ENCODE results near the gene MUC22. TPM values are rescaled to one million over a fixed set of nuclear protein-coding genes. Genes with fewer than 3 reads are reported as not detected.

Gene MUC22
- total and polyA plus RNA-seq, 4 donors: not detected

DNA sequence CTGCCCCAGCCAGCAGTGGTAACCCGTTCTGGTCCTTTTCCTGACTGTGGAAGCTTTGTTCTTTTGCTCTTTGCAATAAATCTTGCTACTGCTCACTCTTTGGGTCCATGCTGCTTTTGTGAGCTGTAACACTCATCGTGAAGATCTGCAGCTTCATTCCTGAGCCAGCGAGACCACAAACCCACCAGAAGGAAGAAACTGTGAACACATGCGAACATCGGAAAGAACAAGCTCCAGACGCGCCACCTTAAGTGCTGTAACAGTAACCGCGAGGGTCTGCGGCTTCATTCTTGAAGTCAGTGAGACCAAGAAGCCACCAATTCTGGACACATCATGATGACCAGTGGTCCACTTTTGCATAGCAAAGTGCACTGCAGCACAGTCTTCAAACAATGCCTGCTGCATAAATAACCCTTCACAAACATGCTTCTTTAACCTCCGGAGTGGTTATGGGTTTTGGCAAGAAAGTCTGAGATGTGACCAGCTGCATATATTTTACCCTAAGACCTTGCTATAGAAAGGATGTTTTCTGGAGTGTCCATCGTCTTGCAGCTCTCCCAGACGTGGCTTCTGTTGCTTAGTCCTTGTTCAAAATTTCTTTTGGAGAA, 8.9 kb upstream of the MUC22 start:
- DNase-seq (ENCODE audit: low spot score): no peak
- no peaks in the 10 kb centered on the region for H3K36me3 ChIP-seq (ENCODE audit: control insufficient read depth in 4 of 4, insufficient read depth in 3 of 4, low read depth in 1 of 4, low read length in 3 of 4)
- H3K27me3 ChIP-seq (ENCODE audit: control insufficient read depth in 4 of 4, insufficient read depth in 4 of 4, low read length in 3 of 4): no peaks in the 10 kb centered on the region
- no peaks in the 10 kb centered on the region for H3K9me3 ChIP-seq (ENCODE audit: control insufficient read depth in 4 of 4, low read length in 3 of 4)
- H3K4me3 ChIP-seq (ENCODE audit: low read depth in 1 of 3, low read length in 3 of 3): no peak overlapping the region
- H3K9ac ChIP-seq (ENCODE audit: low read depth in 1 of 2, low read length in 2 of 2): no peak overlapping the region
- no peak overlapping the region for H3K27ac ChIP-seq (ENCODE audit: low read depth in 1 of 2, low read length in 2 of 2)
- TF ChIP-seq, protein P1, sequence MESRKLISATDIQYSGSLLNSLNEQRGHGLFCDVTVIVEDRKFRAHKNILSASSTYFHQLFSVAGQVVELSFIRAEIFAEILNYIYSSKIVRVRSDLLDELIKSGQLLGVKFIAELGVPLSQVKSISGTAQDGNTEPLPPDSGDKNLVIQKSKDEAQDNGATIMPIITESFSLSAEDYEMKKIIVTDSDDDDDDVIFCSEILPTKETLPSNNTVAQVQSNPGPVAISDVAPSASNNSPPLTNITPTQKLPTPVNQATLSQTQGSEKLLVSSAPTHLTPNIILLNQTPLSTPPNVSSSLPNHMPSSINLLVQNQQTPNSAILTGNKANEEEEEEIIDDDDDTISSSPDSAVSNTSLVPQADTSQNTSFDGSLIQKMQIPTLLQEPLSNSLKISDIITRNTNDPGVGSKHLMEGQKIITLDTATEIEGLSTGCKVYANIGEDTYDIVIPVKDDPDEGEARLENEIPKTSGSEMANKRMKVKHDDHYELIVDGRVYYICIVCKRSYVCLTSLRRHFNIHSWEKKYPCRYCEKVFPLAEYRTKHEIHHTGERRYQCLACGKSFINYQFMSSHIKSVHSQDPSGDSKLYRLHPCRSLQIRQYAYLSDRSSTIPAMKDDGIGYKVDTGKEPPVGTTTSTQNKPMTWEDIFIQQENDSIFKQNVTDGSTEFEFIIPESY (IDR thresholded peaks at IDR 0.05): no peak
- TF ChIP-seq, protein P2, sequence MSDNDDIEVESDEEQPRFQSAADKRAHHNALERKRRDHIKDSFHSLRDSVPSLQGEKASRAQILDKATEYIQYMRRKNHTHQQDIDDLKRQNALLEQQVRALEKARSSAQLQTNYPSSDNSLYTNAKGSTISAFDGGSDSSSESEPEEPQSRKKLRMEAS (IDR thresholded peaks at IDR 0.05): no peak
- TF ChIP-seq, protein P3, sequence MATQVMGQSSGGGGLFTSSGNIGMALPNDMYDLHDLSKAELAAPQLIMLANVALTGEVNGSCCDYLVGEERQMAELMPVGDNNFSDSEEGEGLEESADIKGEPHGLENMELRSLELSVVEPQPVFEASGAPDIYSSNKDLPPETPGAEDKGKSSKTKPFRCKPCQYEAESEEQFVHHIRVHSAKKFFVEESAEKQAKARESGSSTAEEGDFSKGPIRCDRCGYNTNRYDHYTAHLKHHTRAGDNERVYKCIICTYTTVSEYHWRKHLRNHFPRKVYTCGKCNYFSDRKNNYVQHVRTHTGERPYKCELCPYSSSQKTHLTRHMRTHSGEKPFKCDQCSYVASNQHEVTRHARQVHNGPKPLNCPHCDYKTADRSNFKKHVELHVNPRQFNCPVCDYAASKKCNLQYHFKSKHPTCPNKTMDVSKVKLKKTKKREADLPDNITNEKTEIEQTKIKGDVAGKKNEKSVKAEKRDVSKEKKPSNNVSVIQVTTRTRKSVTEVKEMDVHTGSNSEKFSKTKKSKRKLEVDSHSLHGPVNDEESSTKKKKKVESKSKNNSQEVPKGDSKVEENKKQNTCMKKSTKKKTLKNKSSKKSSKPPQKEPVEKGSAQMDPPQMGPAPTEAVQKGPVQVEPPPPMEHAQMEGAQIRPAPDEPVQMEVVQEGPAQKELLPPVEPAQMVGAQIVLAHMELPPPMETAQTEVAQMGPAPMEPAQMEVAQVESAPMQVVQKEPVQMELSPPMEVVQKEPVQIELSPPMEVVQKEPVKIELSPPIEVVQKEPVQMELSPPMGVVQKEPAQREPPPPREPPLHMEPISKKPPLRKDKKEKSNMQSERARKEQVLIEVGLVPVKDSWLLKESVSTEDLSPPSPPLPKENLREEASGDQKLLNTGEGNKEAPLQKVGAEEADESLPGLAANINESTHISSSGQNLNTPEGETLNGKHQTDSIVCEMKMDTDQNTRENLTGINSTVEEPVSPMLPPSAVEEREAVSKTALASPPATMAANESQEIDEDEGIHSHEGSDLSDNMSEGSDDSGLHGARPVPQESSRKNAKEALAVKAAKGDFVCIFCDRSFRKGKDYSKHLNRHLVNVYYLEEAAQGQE (IDR thresholded peaks at IDR 0.05): no peak
- TF ChIP-seq FOXA1 (IDR thresholded peaks at IDR 0.05): no peak
- no peak for TF ChIP-seq TAF1 (conservative IDR thresholded peaks at IDR 0.05)
- no peak for TF ChIP-seq ATF3 (IDR thresholded peaks at IDR 0.05)
- TF ChIP-seq, protein P4, sequence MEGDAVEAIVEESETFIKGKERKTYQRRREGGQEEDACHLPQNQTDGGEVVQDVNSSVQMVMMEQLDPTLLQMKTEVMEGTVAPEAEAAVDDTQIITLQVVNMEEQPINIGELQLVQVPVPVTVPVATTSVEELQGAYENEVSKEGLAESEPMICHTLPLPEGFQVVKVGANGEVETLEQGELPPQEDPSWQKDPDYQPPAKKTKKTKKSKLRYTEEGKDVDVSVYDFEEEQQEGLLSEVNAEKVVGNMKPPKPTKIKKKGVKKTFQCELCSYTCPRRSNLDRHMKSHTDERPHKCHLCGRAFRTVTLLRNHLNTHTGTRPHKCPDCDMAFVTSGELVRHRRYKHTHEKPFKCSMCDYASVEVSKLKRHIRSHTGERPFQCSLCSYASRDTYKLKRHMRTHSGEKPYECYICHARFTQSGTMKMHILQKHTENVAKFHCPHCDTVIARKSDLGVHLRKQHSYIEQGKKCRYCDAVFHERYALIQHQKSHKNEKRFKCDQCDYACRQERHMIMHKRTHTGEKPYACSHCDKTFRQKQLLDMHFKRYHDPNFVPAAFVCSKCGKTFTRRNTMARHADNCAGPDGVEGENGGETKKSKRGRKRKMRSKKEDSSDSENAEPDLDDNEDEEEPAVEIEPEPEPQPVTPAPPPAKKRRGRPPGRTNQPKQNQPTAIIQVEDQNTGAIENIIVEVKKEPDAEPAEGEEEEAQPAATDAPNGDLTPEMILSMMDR (IDR thresholded peaks at IDR 0.05; ENCODE audit: low read depth, low read length, missing input control): no peak
- no peak for TF ChIP-seq RAD21 (IDR thresholded peaks at IDR 0.05)
- no peak for TF ChIP-seq EGR1 (IDR thresholded peaks at IDR 0.05; ENCODE audit: low read depth in 2 of 2)
- no peak for TF ChIP-seq FOXA2 (IDR thresholded peaks at IDR 0.05)
- no peak for TF ChIP-seq JUND (IDR thresholded peaks at IDR 0.05)
- no peak for TF ChIP-seq NR2F2 (IDR thresholded peaks at IDR 0.05)
- no peaks in the 10 kb centered on the region for H3K4me1 ChIP-seq (ENCODE audit: control insufficient read depth in 4 of 4, insufficient read depth in 4 of 4, low read length in 3 of 4)
- WGBS: 87% methylated on average over 13 of the region's 13 CpGs

GRCh38 chr6:31002471-31002870, 7.8 kb upstream of the MUC22 start:
- Histone ChIP-seq H3K4me1 (ENCODE audit: control insufficient read depth in 4 of 4, insufficient read depth in 4 of 4, low read length in 3 of 4) (no peaks in the 10 kb centered on the region), H3K9me3 (ENCODE audit: control insufficient read depth in 4 of 4, low read length in 3 of 4) (no peaks in the 10 kb centered on the region), H3K36me3 (ENCODE audit: control insufficient read depth in 4 of 4, insufficient read depth in 3 of 4, low read depth in 1 of 4, low read length in 3 of 4) (no peaks in the 10 kb centered on the region), H3K27me3 (ENCODE audit: control insufficient read depth in 4 of 4, insufficient read depth in 4 of 4, low read length in 3 of 4) (no peaks in the 10 kb centered on the region), H3K9ac (ENCODE audit: low read depth in 1 of 2, low read length in 2 of 2) (no peak overlapping the region), H3K27ac (ENCODE audit: low read depth in 1 of 2, low read length in 2 of 2) (no peak overlapping the region), H3K4me3 (ENCODE audit: low read depth in 1 of 3, low read length in 3 of 3) (no peak overlapping the region)
- 64% methylated on average over 2 of the region's 2 CpGs for WGBS
- DNase-seq (ENCODE audit: low spot score): no peak
- no peak for TF ChIP-seq EGR1 (IDR thresholded peaks at IDR 0.05; ENCODE audit: low read depth in 2 of 2)
- TF ChIP-seq, protein P3 (IDR thresholded peaks at IDR 0.05): no peak
- TF ChIP-seq FOXA2 (IDR thresholded peaks at IDR 0.05): no peak
- TF ChIP-seq FOXA1 (IDR thresholded peaks at IDR 0.05): no peak
- no peak for TF ChIP-seq NR2F2 (IDR thresholded peaks at IDR 0.05)
- TF ChIP-seq YY1 (IDR thresholded peaks at IDR 0.05): no peak
- TF ChIP-seq, protein P1 (IDR thresholded peaks at IDR 0.05): no peak
- TF ChIP-seq, protein P2 (IDR thresholded peaks at IDR 0.05): no peak
- no peak for TF ChIP-seq TAF1 (conservative IDR thresholded peaks at IDR 0.05)

Data from liver (tissue), 9 donors.